GM12875 (cell line): ENCODE data around the gene PMFBP1.

Experiments used
- H3K4me3 ChIP-seq: one replicate; pipeline ENCODE4 v1.5.1; 2011; ENCODE audit warnings: low read depth, low read length, control low read depth
- CTCF ChIP-seq: IDR thresholded peaks from 2 replicates; pipeline ENCODE4 v1.5.1; 2011; ENCODE audit warnings: low read depth, mild to moderate bottlenecking, control low read depth, inconsistent platforms, low read length, moderate library complexity, borderline replicate concordance; ENCODE audit not compliant: insufficient read depth

The PMFBP1 gene

GRCh38 chr16:72211110-72211509 is 39.2 kb upstream of the PMFBP1 start:
- no peak overlapping the region for H3K4me3 ChIP-seq
- no peak for TF ChIP-seq CTCF

GRCh38 chr16:72210555-72210954 is 38.6 kb upstream of the PMFBP1 start:
- no peak for TF ChIP-seq CTCF
- no peak overlapping the region for H3K4me3 ChIP-seq

GRCh38 chr16:72210072-72210471 is 38.1 kb upstream of the PMFBP1 start:
- H3K4me3 ChIP-seq, result no peak overlapping the region
- no peak for TF ChIP-seq CTCF

- no peak overlapping the region for H3K4me3 ChIP-seq
- no peak for TF ChIP-seq CTCF
Measured at GRCh38 chr16:72206299-72206698, 34.3 kb upstream of the PMFBP1 start.

- no peak overlapping the region for H3K4me3 ChIP-seq
Measured at GRCh38 chr16:72203401-72203800, 31.4 kb upstream of the PMFBP1 start.

GRCh38 chr16:72202014-72202413 is 30.1 kb upstream of the PMFBP1 start:
- TF ChIP-seq CTCF, result no peak
- H3K4me3 ChIP-seq, result no peak overlapping the region

More at GRCh38 chr16:72203401-72203800, 31.4 kb upstream of the PMFBP1 start:
- TF ChIP-seq CTCF, result no peak

GRCh38 chr16:72201387-72201786 is 29.4 kb upstream of the PMFBP1 start:
- no peak for TF ChIP-seq CTCF
- H3K4me3 ChIP-seq, result no peak overlapping the region
